Uterus (tissue), 2 donors: ENCODE measurements around the gene EXOSC9.

ENCODE experiments used
- CTCF ChIP-seq, 4 experiments: fragments of 200-600 bp in 2 of 4; fragments of 450-650 bp in 2 of 4; sonication (generic) in 2 of 4; IDR thresholded peaks; one replicate each; pipeline ENCODE4 v1.5.1; 2016 to 2019; ENCODE audit warnings: antibody characterized with exemption in 4 of 4, mild to moderate bottlenecking in 2 of 4, moderate library complexity in 1 of 4
- POLR2A ChIP-seq, 2 donors: fragments of 450-650 bp; IDR thresholded peaks; one replicate each; pipeline ENCODE4 v1.6.1; 2016; ENCODE audit warnings: antibody characterized with exemption in 2 of 2, mild to moderate bottlenecking in 1 of 2, moderate library complexity in 1 of 2

- TF ChIP-seq CTCF (IDR thresholded peaks at IDR 0.05) (no peak), POLR2A (IDR thresholded peaks at IDR 0.05) (no peak)
Measured at GRCh38 chr4:121824171-121824527, 23.0 kb downstream of the EXOSC9 start.
